Measurements from ENCODE around the gene GGTA1.

DNA sequence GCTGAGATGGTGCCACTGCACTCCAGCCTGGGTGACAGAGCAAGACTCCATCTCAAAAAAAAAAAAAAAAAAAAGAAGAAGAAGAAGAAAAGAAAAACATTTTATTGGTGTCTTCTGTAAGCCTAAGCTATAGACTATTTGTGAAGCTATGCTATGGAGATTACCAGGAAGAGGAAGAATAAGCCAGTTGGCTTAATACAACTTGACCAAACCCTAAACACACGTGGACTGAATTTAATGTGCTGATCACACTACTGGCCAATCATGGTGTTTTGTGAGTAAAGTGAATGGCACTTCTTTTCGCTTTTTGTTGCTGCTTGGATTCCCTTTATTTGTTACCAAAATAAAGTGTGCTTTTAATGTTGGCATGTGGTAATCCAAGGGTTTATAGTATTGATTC is 49.9 kb downstream of the GGTA1 start:
- TF ChIP-seq, protein P1, sequence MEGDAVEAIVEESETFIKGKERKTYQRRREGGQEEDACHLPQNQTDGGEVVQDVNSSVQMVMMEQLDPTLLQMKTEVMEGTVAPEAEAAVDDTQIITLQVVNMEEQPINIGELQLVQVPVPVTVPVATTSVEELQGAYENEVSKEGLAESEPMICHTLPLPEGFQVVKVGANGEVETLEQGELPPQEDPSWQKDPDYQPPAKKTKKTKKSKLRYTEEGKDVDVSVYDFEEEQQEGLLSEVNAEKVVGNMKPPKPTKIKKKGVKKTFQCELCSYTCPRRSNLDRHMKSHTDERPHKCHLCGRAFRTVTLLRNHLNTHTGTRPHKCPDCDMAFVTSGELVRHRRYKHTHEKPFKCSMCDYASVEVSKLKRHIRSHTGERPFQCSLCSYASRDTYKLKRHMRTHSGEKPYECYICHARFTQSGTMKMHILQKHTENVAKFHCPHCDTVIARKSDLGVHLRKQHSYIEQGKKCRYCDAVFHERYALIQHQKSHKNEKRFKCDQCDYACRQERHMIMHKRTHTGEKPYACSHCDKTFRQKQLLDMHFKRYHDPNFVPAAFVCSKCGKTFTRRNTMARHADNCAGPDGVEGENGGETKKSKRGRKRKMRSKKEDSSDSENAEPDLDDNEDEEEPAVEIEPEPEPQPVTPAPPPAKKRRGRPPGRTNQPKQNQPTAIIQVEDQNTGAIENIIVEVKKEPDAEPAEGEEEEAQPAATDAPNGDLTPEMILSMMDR (IDR thresholded peaks at IDR 0.05), result no peak
- no peak for TF ChIP-seq POLR2A (IDR thresholded peaks at IDR 0.05)

All from prostate gland (tissue), 2 donors.